OCI-LY3 (cell line): ENCODE measurements around the gene CLIC5.

ENCODE experiments used
- CTCF ChIP-seq: fragments of 200-600, 300-600 bp; sonication (generic); IDR thresholded peaks from 2 replicates; pipeline ENCODE4 v1.5.1; 2014; ENCODE audit warnings: antibody characterized with exemption, low read length, low read depth
- EZH2phosphoT487 ChIP-seq: fragments of 200-600 bp; shearing (Covaris generic); IDR thresholded peaks from 2 replicates; pipeline ENCODE4 v1.6.1; 2018; ENCODE audit warnings: antibody characterized with exemption, mixed run types, low read depth

GRCh38 chr6:46050845-46051405 lies 35.3 kb upstream of the CLIC5 start:
- TF ChIP-seq EZH2phosphoT487 (no peak), CTCF (no peak)
